Measurements from ENCODE around the gene EVI5L. TPM values are rescaled to one million over a fixed set of nuclear protein-coding genes. Genes with fewer than 3 reads are reported as not detected.

The EVI5L gene
- total RNA-seq (10.2 TPM), polyA plus RNA-seq (1 to 10 TPM; 1.9 to 3.0 (median 2.2) TPM)

DNA sequence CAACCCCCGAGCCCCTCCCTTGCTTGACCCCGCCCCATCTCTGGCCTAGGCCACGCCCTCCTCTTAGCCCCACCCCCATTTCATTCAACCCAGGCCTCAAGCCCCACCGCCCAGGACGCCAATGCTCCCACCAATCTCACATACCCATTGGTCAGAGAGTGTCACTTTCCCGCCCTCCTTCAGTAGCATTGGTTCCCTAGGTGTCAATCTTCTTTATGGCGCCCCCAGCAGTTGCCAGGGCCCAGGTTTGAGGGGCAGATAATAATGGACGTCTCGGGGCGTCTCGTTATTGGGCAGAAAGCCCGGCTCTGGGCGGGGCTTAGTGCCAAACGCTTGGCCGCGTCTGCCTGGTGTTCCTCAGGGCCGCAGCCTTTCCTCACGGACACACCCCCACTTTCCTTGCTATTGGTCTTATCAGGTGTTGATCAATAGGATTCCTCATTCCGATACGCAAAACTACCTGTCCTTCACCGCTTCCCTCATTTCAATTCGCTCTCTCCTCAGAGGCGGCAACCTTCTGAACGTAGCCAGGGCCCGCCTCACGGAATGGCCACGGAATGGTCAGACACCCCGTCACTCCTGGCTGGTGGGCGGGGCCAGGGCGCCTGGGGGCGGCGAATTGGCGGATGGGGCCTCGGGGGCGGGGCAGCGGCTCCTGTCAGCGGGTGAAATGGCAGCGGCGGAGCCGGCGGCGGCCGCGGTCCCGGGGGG is at the start of gene EVI5L:
TSS of gene EVI5L (plus strand) at position 658 of the 711 bp plus-strand sequence. CDS start 16,325 bp downstream, outside the sequence.
- peak; percentile 99 to 100 (median 99) for DNase-seq
- no peaks in the 10 kb centered on the region for H3K9me3 ChIP-seq (ENCODE audit: control insufficient read depth in 2 of 2, low read length in 2 of 2)
- Mint-ChIP-seq H3K36me3 (no peaks in the 10 kb centered on the region), H3K27ac (peak within 1 kb of the TSS; percentile 90 to 94 (median 90)), H3K9me3 (no peaks in the 10 kb centered on the region), H3K4me1 (peaks cover 0 to 26% (median 11%) of the 10 kb centered on the region in 4 donors), H3K27me3 (peaks cover 10% of the 10 kb centered on the region), H3K4me3 (peak within 1 kb of the TSS; percentile 87 to 90 (median 90))
- no peaks in the 10 kb centered on the region for H3K27me3 ChIP-seq (ENCODE audit: control insufficient read depth, insufficient read depth, low read length)
- peak within 1 kb of the TSS; percentile 44 for H3K4me3 ChIP-seq (ENCODE audit: low read depth, low read length)
- no peaks in the 10 kb centered on the region for H3K36me3 ChIP-seq (ENCODE audit: control insufficient read depth, insufficient read depth, low read length)
- ATAC-seq (ENCODE audit: low read depth in 2 of 2) = peak; percentile 85 to 88
- peak within 1 kb of the TSS; percentile 59 for H3K27ac ChIP-seq (ENCODE audit: insufficient read depth, low read length, poor library complexity, severe bottlenecking)
- peaks cover 14% of the 10 kb centered on the region for H3K4me1 ChIP-seq (ENCODE audit: control insufficient read depth, insufficient read depth, low read length, poor library complexity, severe bottlenecking)

DNA sequence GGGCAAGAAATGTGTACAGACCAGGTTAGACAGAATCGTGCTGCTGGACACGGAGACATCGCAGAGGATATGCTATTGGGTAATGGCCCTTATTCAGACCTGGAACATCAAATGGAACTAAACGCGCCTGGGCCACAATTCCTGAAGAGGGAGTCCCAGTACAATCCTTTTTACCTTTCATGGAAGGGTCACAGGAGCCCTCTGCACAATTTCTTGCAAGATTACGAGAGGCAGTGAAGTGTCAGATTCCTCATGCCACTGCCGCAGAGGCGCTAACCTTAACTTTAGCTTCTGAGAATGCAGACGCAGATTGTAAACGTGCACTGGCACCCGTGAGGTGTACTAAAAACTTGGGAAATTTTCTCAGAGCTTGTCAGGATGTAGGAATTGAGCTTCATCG is 48.9 kb upstream of the EVI5L start:
- Histone ChIP-seq H3K9me3 (ENCODE audit: control insufficient read depth in 2 of 2, low read length in 2 of 2) (peaks cover 0 to 2% of the 10 kb centered on the region in 2 experiments), H3K27me3 (ENCODE audit: control insufficient read depth, insufficient read depth, low read length) (peaks cover 5% of the 10 kb centered on the region), H3K36me3 (ENCODE audit: control insufficient read depth, insufficient read depth, low read length) (no peaks in the 10 kb centered on the region), H3K4me3 (ENCODE audit: low read depth, low read length) (no peak overlapping the region), H3K27ac (ENCODE audit: insufficient read depth, low read length, poor library complexity, severe bottlenecking) (no peak overlapping the region), H3K4me1 (ENCODE audit: control insufficient read depth, insufficient read depth, low read length, poor library complexity, severe bottlenecking) (no peaks in the 10 kb centered on the region)
- Mint-ChIP-seq H3K27ac (no peak overlapping the region), H3K27me3 (peaks cover 44% of the 10 kb centered on the region), H3K4me1 (no peaks in the 10 kb centered on the region), H3K36me3 (no peaks in the 10 kb centered on the region), H3K9me3 (peaks cover 0 to 5% (median 0%) of the 10 kb centered on the region in 7 donors), H3K4me3 (no peak overlapping the region)
- DNase-seq = no peak
- no peak for ATAC-seq (ENCODE audit: low read depth in 2 of 2)

DNA sequence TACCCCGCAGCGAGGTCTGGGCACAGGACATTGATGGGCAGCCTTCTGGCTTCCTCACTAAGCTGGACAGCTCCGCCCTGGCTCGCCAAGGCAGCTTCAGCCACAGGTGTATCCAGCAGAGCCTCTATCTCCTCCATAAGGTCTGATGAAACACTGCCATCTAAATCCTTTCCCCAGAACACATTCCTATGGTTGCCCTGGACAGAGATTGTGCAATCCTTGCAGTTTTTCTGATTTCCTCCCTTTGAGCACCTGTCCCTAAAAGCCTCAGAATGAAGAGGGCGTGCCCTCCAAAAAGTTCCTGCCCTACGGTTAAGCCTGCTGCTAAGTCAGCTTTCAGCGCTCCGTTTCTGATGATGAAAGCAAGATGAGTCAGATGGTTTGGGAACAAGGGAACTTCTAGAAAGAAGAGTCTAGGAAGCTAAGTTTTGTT is 46.0 kb upstream of the EVI5L start:
- H3K27ac ChIP-seq (ENCODE audit: insufficient read depth, low read length, poor library complexity, severe bottlenecking) = no peak overlapping the region
- peaks cover 7% of the 10 kb centered on the region for H3K27me3 ChIP-seq (ENCODE audit: control insufficient read depth, insufficient read depth, low read length)
- Mint-ChIP-seq H3K27me3 (peaks cover 59% of the 10 kb centered on the region), H3K27ac (no peak overlapping the region), H3K36me3 (no peaks in the 10 kb centered on the region), H3K9me3 (peaks cover 0 to 5% (median 2%) of the 10 kb centered on the region in 7 donors), H3K4me1 (peaks cover 0 to 6% (median 0%) of the 10 kb centered on the region in 4 donors), H3K4me3 (no peak overlapping the region)
- no peak overlapping the region for H3K4me3 ChIP-seq (ENCODE audit: low read depth, low read length)
- no peak for ATAC-seq (ENCODE audit: low read depth in 2 of 2)
- H3K4me1 ChIP-seq (ENCODE audit: control insufficient read depth, insufficient read depth, low read length, poor library complexity, severe bottlenecking) = peaks cover 1% of the 10 kb centered on the region
- peaks cover 0 to 2% of the 10 kb centered on the region in 2 experiments for H3K9me3 ChIP-seq (ENCODE audit: control insufficient read depth in 2 of 2, low read length in 2 of 2)
- no peak for DNase-seq
- no peaks in the 10 kb centered on the region for H3K36me3 ChIP-seq (ENCODE audit: control insufficient read depth, insufficient read depth, low read length)

DNA sequence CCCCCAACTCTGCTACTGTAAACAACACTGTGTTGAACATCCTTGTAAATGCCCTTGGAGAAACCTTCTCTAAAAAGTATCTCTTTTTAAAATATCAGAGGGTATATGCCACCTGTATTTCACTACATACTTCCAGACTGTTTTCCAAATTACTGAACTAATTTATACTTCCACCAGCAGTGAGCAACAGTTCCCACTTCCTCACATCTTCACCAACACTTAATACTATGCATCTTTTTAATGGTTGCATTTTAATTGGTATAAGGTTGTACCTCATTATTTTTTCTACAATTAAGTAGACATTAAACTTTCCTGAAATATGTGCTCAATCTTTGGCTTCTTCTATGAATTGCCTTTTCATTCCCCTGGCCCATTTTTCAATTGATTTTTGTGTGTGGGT is 45.2 kb upstream of the EVI5L start:
- ATAC-seq (ENCODE audit: low read depth in 2 of 2) (no peak), DNase-seq (no peak)
- H3K27me3 Mint-ChIP-seq = peaks cover 61% of the 10 kb centered on the region
- H3K4me3 Mint-ChIP-seq = no peak overlapping the region
- Histone ChIP-seq H3K27ac (ENCODE audit: insufficient read depth, low read length, poor library complexity, severe bottlenecking) (no peak overlapping the region), H3K4me3 (ENCODE audit: low read depth, low read length) (no peak overlapping the region), H3K27me3 (ENCODE audit: control insufficient read depth, insufficient read depth, low read length) (peaks cover 7% of the 10 kb centered on the region), H3K36me3 (ENCODE audit: control insufficient read depth, insufficient read depth, low read length) (no peaks in the 10 kb centered on the region), H3K4me1 (ENCODE audit: control insufficient read depth, insufficient read depth, low read length, poor library complexity, severe bottlenecking) (peaks cover 7% of the 10 kb centered on the region), H3K9me3 (ENCODE audit: control insufficient read depth in 2 of 2, low read length in 2 of 2) (peaks cover 0 to 2% of the 10 kb centered on the region in 2 experiments)
- H3K9me3 Mint-ChIP-seq = peaks cover 0 to 5% (median 2%) of the 10 kb centered on the region in 7 donors
- no peaks in the 10 kb centered on the region for H3K36me3 Mint-ChIP-seq
- peaks cover 0 to 10% (median 0%) of the 10 kb centered on the region in 4 donors for H3K4me1 Mint-ChIP-seq
- no peak overlapping the region for H3K27ac Mint-ChIP-seq

DNA sequence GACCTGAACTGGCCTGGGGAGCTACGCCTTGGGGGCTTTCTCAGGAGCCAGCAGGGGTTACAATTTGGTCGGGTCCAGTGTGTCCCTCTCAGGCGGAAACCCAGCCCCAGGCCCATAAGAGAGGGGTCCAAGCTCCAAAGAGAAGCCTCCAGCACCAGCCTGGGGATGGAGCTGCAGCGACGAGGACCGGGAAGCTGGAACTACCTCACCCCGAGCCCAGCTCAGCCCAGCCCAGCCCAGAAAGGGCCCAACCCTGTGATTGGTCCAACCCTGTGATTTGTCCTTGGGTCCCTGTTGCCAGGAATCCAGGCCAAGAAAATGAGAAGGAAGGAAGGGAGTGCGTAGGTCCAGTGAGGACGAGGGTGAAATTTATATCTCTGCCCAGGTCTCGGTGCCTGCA is 42.9 kb upstream of the EVI5L start:
- peaks cover 0 to 2% of the 10 kb centered on the region in 2 experiments for H3K9me3 ChIP-seq (ENCODE audit: control insufficient read depth in 2 of 2, low read length in 2 of 2)
- ATAC-seq (ENCODE audit: low read depth in 2 of 2) (no peak), DNase-seq (no peak)
- H3K4me1 ChIP-seq (ENCODE audit: control insufficient read depth, insufficient read depth, low read length, poor library complexity, severe bottlenecking) = peaks cover 7% of the 10 kb centered on the region
- Mint-ChIP-seq H3K27ac (peak overlapping the region in 2 of 3 donors; percentile 38 to 74), H3K4me3 (peak overlapping the region in 1 of 4 donors; percentile 21), H3K9me3 (peaks cover 0 to 5% (median 2%) of the 10 kb centered on the region in 7 donors), H3K27me3 (peaks cover 72% of the 10 kb centered on the region), H3K36me3 (no peaks in the 10 kb centered on the region), H3K4me1 (peaks cover 0 to 13% (median 0%) of the 10 kb centered on the region in 4 donors)
- H3K27ac ChIP-seq (ENCODE audit: insufficient read depth, low read length, poor library complexity, severe bottlenecking) = no peak overlapping the region
- H3K27me3 ChIP-seq (ENCODE audit: control insufficient read depth, insufficient read depth, low read length) = peaks cover 7% of the 10 kb centered on the region
- no peaks in the 10 kb centered on the region for H3K36me3 ChIP-seq (ENCODE audit: control insufficient read depth, insufficient read depth, low read length)
- no peak overlapping the region for H3K4me3 ChIP-seq (ENCODE audit: low read depth, low read length)

DNA sequence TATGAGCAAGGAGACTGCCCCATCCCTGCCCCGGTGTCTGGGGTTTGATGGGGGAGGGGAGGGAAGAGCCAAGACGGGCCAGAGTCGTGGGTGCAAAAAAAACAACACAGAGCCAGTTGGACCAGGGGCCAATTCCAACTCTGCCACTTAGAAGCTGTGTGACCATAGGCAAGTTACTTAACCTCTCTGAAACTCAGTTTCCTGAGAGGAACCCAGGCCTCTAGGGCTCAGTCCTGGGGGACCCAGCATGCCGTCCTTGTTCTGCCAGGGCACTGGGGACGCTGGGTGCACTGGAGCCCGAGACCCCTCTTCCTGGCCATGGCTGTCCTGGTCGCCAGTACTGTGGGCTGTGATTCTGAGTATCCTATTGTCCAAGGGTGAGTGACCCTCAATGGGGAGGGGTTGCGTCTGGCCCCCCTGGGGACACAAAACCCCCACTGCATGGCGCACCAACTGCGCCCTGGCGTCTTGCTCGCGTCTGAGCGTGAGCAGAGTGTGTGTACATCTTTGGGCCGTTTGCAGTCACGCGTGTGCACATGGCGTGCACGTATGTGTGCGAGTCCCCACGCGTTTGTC is 42.3 kb upstream of the EVI5L start:
- peaks cover 7% of the 10 kb centered on the region for H3K4me1 ChIP-seq (ENCODE audit: control insufficient read depth, insufficient read depth, low read length, poor library complexity, severe bottlenecking)
- peaks cover 0 to 5% (median 2%) of the 10 kb centered on the region in 7 donors for H3K9me3 Mint-ChIP-seq
- H3K36me3 ChIP-seq (ENCODE audit: control insufficient read depth, insufficient read depth, low read length) = no peaks in the 10 kb centered on the region
- no peak overlapping the region for H3K27ac ChIP-seq (ENCODE audit: insufficient read depth, low read length, poor library complexity, severe bottlenecking)
- H3K4me3 Mint-ChIP-seq = peak overlapping the region in 2 of 4 donors; percentile 21 to 41
- peaks cover 0 to 2% of the 10 kb centered on the region in 2 experiments for H3K9me3 ChIP-seq (ENCODE audit: control insufficient read depth in 2 of 2, low read length in 2 of 2)
- H3K27me3 ChIP-seq (ENCODE audit: control insufficient read depth, insufficient read depth, low read length) = peaks cover 7% of the 10 kb centered on the region
- ATAC-seq (ENCODE audit: low read depth in 2 of 2) (no peak), DNase-seq (no peak)
- peak overlapping the region in 2 of 3 donors; percentile 38 to 74 for H3K27ac Mint-ChIP-seq
- no peaks in the 10 kb centered on the region for H3K36me3 Mint-ChIP-seq
- peaks cover 0 to 13% (median 0%) of the 10 kb centered on the region in 4 donors for H3K4me1 Mint-ChIP-seq
- H3K27me3 Mint-ChIP-seq = peaks cover 70% of the 10 kb centered on the region
- H3K4me3 ChIP-seq (ENCODE audit: low read depth, low read length) = no peak overlapping the region

DNA sequence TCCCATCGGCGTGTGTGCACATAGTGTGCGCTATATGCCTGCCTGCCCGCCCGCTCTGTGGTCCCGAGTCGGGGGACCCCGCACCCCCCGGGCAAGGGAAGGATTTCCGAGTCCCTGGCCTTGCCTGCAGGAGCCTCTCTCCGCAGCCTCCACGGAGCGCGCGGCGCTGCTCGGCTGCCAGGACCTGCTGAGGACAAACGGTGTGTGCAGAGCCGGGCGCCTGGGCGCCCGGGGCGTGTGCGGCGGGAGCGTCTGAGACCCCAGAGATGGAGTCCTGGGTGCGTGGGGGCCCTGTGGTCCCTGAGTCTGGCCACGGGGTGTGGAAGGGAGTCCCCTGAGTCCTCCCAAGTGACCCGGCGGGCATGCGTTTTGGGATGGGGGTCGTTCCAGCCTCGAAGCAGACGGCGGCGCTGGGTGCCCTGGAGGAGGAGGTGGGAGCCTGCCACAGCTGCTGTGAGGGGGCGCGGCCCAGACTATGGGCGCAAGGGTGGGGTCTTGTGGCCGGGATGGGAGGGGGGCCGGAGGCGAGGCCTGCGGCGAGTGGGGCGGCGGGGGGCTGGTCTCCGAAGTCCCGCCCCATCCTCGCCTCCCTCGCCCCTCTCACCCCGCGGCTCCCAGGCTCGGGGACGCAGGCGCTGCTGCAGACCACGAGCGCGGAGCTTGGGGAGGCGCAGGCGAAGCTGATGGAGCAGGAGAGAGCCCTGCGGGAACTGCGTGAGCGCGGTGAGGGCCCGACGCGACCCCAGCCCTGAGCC is 41.7 kb upstream of the EVI5L start:
- no peak overlapping the region for H3K27ac ChIP-seq (ENCODE audit: insufficient read depth, low read length, poor library complexity, severe bottlenecking)
- H3K9me3 ChIP-seq (ENCODE audit: control insufficient read depth in 2 of 2, low read length in 2 of 2) = peaks cover 0 to 2% of the 10 kb centered on the region in 2 experiments
- H3K4me3 ChIP-seq (ENCODE audit: low read depth, low read length) = no peak overlapping the region
- H3K9me3 Mint-ChIP-seq = peaks cover 0 to 5% (median 2%) of the 10 kb centered on the region in 7 donors
- peaks cover 7% of the 10 kb centered on the region for H3K4me1 ChIP-seq (ENCODE audit: control insufficient read depth, insufficient read depth, low read length, poor library complexity, severe bottlenecking)
- H3K36me3 Mint-ChIP-seq = no peaks in the 10 kb centered on the region
- H3K4me3 Mint-ChIP-seq = no peak overlapping the region
- peaks cover 6% of the 10 kb centered on the region for H3K27me3 ChIP-seq (ENCODE audit: control insufficient read depth, insufficient read depth, low read length)
- no peak overlapping the region for H3K27ac Mint-ChIP-seq
- ATAC-seq (ENCODE audit: low read depth in 2 of 2) = no peak
- no peak for DNase-seq
- no peaks in the 10 kb centered on the region for H3K36me3 ChIP-seq (ENCODE audit: control insufficient read depth, insufficient read depth, low read length)
- peaks cover 0 to 13% (median 0%) of the 10 kb centered on the region in 4 donors for H3K4me1 Mint-ChIP-seq
- peaks cover 63% of the 10 kb centered on the region for H3K27me3 Mint-ChIP-seq
